GM12891 (cell line): ENCODE measurements around the gene CFAP53. TPM values are rescaled to one million over a fixed set of nuclear protein-coding genes. Genes with fewer than 3 reads are reported as not detected.
"Not testable (repeated sequence)": the region's sequence is repeated elsewhere in the genome, so short reads cannot be mapped to it uniquely, and the experiment has no call there.

ENCODE experiments used
- DNase-seq: peaks from one replicate; pipeline ENCODE4 v3.0.0; 2011; ENCODE audit warnings: low spot score; ENCODE audit not compliant: insufficient read length
- FAIRE-seq: peaks from 2 replicates; lab custom pipeline; 2011; peaks lifted over from hg19 to GRCh38; lab: Jason Lieb, UNC
- PAX5 ChIP-seq: IDR thresholded peaks from 2 replicates; pipeline ENCODE4 v1.6.1; 2011; ENCODE audit warnings: low read length, moderate library complexity, mild to moderate bottlenecking; ENCODE audit not compliant: insufficient read depth, severe bottlenecking
- POLR2A ChIP-seq: IDR thresholded peaks from 2 replicates; pipeline ENCODE4 v1.6.1; 2011; ENCODE audit warnings: low read depth, low read length, control low read depth
- POLR2AphosphoS5 ChIP-seq: IDR thresholded peaks from 2 replicates; pipeline ENCODE4 v1.6.1; 2011; ENCODE audit warnings: low read depth, low read length, control low read depth
- POU2F2 ChIP-seq: IDR thresholded peaks from 2 replicates; pipeline ENCODE4 v1.6.1; 2011; ENCODE audit warnings: low read depth, mild to moderate bottlenecking, control low read depth, low read length, moderate library complexity
- SPI1 ChIP-seq: IDR thresholded peaks from 2 replicates; pipeline ENCODE4 v1.6.1; 2011; ENCODE audit warnings: low read depth, low read length, control low read depth
- TAF1 ChIP-seq: IDR thresholded peaks from 2 replicates; pipeline ENCODE4 v1.6.1; 2011; ENCODE audit warnings: low read depth, low read length, control low read depth
- polyA plus RNA-seq: library from polyadenylated mRNA; unstranded; fragments of >200 nt; gene quantifications from one replicate; pipeline ENCODE4 v1.2.1, GENCODE V29; 2012; ENCODE audit warnings: low read depth, missing spikeins, inconsistent platforms; ENCODE audit not compliant: missing spikeins

CFAP53 gene, protein sequence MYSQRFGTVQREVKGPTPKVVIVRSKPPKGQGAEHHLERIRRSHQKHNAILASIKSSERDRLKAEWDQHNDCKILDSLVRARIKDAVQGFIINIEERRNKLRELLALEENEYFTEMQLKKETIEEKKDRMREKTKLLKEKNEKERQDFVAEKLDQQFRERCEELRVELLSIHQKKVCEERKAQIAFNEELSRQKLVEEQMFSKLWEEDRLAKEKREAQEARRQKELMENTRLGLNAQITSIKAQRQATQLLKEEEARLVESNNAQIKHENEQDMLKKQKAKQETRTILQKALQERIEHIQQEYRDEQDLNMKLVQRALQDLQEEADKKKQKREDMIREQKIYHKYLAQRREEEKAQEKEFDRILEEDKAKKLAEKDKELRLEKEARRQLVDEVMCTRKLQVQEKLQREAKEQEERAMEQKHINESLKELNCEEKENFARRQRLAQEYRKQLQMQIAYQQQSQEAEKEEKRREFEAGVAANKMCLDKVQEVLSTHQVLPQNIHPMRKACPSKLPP
- polyA plus RNA-seq, result 0.22 TPM

DNA sequence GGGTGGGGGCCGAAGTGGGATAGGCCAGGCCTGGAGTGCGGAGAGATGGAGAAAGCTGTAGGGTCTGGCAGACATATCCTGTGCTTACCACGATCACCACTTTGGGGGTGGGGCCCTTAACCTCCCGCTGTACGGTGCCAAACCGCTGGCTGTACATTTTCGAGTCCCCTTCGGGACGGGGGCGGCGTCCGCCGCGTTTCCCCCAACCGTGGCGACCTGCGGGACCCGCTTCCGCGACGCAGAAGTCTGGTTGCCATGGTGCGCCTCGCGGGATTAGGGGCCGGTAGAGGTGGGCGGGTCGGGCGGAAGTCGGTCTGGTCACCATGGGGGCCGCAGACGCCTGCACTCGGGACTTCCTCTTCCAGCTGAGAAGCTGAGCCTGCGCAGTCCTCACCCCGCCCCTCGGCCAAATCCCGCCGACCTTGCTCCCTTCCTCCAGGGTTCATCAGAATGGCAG is at the start of gene CFAP53:
CFAP53 (minus strand) TSS at position 248 of the 457 bp plus-strand sequence; CDS start at position 157, 91 bp downstream.
- peak; percentile 94 for DNase-seq

DNA sequence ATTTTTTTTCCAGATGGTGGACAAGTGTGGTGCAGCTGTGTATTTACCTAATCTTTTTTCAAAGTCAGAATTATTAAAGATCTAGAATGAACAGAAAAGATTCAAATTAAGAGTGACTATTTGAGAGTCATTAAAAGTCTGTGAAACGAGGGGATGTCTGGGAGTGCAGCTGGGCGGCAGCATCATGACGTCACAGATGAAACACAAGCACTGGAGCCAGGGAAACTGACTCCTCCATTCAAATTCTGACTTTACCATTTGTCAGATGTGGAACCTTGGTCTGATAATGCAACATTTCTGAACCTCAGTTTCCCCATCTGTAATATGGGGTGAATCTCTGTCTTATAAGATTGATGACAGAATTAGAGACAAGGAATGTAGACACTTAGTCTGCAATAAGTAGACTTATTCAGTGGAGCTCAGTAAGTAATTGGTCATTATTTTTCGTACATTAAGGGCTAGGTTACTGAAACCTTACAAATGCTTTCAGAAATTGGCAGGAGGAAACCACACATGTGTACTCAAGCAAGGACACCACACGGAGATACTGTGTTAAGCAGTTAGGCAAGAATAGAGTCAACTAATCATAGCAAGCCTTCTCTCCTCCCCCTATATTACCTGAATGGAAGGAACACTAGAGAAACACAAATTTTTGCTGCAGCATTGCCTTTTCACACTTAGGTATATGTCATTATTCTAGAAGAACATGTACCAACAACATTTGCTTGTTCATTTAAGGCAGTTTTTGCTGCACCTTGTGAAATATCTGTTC is 49.0 kb upstream of the CFAP53 start:
- TF ChIP-seq POU2F2 (peak; percentile 51; the same call in 1 of the 2 replicates), PAX5 (peak; percentile 60), TAF1 (no peak)
- peak; percentile 99 for FAIRE-seq
- DNase-seq, result no peak

More for the DNA sequence above, at the start of gene CFAP53:
- TF ChIP-seq POU2F2 (0 out of 2 replicates have a peak, but pooled peaks have one; percentile 15), POLR2A (no peak; the same call in 1 of the 2 replicates), POLR2AphosphoS5 (0 out of 2 replicates have a peak, but pooled peaks have one; percentile 47), TAF1 (no peak), PAX5 (peak; percentile 72), SPI1 (peak; percentile 92)
- FAIRE-seq, result peak; percentile 99

DNA sequence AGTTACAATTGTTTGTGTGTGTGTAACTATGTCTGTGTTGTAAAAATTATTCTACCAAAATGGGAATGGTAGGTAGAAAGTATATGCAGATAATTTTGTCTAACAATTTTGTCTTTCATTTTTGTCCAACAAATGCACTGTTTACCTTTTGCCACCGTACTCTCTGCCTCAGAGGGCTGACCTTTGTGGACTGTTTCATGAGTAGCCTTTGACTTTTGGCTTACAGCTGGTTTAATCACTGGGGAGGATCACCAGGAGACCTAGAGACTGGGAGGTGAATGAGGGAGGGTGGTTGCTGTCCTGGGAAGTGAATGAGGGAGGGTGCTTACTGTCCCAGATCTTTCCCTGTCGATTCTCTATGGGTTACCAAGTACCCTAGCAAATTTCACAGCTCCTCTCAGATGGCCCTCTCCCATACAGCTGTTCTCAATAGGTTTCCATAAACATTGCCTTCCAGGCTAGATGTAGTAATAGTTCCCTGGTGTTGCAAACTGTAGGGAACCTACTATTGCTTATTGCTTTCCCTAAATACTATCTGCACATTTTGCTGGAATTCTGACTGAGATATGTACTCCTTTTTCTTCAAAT is 47.7 kb upstream of the CFAP53 start:
- TF ChIP-seq POLR2A, result no peak
- no peak for TF ChIP-seq TAF1
- TF ChIP-seq PAX5, result no peak
- no peak for TF ChIP-seq SPI1
- TF ChIP-seq POU2F2, result no peak
- no peak for TF ChIP-seq POLR2AphosphoS5
- FAIRE-seq (peak; percentile 16), DNase-seq (no peak)

DNA sequence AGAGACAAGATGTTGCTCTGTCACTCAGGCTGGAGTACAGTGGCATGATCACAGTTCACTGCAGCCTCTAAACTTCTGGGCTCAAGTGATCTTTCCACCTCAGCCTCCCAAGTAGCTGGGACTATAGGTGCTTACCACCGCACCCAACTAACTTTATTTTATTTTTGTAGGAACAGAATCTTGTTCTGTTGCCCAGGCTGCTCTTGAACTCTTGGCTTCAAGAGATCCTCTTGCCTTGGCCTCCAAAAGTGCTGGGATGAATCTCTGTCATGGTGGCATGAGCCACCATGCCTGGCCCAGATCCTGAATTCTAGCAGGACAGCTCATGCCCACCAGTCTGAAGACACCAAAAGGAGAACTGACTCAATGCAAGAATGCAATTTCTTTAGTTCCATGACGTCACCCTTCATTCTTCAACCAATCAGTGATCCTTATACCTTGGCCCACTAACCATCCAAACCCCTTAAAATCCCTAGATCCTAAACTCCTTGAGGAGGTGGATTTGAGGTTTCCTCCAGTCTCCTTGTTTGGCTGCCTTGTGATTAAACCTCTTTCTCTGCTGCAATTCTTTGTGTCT is 46.8 kb upstream of the CFAP53 start:
- TF ChIP-seq POLR2AphosphoS5, result no peak
- peak; percentile 87 for TF ChIP-seq SPI1
- TF ChIP-seq POU2F2, result no peak
- no peak for TF ChIP-seq TAF1
- no peak for DNase-seq

DNA sequence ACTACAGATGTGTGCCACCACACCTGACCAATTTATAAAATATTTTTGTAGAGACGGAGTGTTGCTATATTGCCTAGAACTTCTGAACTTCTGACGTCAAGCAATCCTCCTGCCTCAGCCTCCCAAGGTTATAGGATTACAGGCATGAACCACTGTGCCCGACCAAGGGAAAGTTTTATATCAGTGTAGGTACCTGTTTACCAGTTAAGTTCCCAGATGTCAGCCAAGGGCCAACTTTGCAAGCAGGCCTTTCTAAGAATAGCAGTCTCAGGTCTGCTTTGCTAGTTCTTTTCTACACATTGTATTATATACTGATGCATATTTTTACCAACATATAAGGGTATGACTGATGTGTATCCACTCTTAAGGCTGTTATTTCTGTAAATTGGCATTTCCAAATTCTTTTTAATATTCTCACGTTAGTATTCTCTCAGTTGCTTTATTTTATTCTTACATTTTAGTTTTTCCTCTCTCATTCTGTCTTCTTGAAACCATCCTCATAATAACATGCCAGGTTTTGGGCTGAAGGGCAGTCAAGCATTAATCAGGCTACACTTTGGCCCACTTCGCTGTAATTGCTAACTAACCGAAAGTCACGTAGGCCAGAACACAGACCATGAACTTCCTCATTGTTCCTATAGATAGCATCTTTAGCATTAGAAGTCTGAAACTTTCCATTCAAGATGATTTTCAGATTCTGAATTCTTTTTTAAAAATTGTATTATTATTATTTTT is 46.2 kb upstream of the CFAP53 start:
- FAIRE-seq (peak; percentile 94), DNase-seq (no peak)
- TF ChIP-seq SPI1 (peak; percentile 52; the same call in 1 of the 2 replicates), POLR2A (no peak)

More for the DNA sequence above, 46.8 kb upstream of the CFAP53 start:
- FAIRE-seq, result peak; percentile 91

DNA sequence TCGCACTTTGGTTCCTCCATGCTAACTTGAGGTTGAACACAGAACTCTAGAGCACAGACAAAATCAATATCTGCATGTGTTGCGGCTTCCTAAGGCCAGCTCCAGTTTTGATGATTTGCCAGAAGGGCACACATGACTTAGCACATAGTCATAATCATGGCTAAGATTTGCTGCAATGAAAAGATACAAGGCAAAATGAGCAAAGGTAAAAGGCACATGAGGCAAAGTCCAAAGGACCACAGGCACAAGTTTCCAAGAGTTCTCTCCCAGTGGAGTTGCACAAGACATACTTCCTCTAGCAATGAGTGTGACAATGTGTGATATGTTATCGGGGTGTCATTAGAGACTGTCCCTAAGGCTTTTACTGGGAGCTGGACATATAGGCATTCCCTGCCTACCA is 45.4 kb upstream of the CFAP53 start:
- DNase-seq (no peak), FAIRE-seq (no peak)
- TF ChIP-seq TAF1 (no peak), POU2F2 (no peak), PAX5 (no peak), POLR2AphosphoS5 (no peak), SPI1 (no peak), POLR2A (no peak)

DNA sequence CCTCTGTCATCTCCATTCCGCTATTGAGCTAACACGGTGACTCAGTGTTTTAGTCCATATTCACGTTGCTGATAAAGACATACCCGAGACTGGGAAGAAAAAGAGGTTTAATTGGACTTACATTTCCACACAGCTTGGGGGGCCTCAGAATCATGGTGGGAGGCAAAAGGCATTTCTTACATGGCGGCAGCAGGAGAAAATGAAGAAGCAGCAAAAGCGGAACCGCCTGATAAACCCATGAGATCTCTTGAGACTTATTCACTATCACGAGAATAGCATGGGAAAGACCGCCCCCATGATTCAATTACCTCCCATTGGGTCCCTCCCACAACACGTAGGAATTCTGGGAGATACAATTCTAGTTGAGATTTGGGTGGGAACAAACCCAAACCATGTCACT is 43.8 kb upstream of the CFAP53 start:
- TF ChIP-seq SPI1 (no peak), TAF1 (no peak), PAX5 (no peak)
- DNase-seq (no peak), FAIRE-seq (no peak)

DNA sequence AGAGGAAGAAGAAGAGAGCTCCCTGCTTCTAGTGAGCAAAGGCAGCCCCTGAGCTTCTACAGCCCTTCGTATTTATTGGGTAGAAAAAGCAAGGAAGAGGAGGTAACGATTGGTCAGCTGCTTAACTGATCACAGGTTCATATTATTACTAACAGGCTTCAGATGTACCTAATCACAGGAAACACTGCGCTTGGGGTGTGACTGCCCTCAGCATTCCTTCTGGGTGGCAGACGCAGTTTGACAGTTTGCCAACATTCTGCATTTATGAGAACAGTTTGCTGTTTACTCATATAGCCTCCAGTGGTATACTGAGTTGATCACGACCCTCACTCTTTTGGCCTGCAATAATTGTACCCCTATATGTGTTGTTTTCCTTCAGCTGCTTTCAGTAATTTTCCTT is 42.6 kb upstream of the CFAP53 start:
- not testable (repeated sequence) for FAIRE-seq

DNA sequence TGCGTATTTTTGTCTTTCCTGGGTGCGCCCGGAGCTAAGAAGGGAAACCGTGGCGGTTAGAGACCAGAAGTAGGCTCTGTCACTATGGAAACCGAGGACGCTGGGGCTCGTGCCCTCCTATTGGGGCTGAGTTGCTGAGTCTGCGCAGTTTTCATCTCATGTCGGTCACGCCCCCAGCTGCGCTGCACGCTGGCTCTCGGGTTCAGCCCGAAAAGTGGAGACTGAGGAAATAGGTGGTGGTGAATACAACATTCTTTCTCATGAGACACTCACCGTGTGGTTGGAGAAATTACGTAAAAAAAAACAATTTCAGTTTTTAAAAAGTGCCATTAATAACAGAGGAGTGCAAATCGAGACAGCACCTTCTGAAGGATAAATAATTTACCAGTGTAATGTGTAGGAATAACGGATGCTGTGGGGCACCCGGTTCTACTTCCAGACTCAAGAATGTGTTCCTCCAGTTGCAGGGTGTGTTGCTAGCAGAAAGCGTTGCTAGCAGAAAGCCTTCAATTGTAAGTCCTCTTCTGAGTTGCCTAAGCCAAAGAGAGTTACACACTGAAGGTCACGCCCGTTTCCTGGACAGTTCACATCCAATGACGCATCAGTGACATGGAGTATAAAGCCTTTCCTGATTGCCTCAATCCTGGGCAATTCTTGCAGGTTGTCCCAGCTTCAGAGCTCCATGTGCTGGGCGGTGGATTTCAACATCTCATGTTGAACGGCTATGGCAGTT is 41.6 kb upstream of the CFAP53 start:
- FAIRE-seq (peak; percentile 99), DNase-seq (peak; percentile 72)
- TF ChIP-seq POLR2A (0 out of 2 replicates have a peak, but pooled peaks have one; percentile 39), SPI1 (no peak), TAF1 (no peak), POLR2AphosphoS5 (no peak)

More for the DNA sequence above, 42.6 kb upstream of the CFAP53 start:
- not testable (repeated sequence) for DNase-seq
